ENCODE data around the gene LAMA3. TPM values are rescaled to one million over a fixed set of nuclear protein-coding genes. Genes with fewer than 3 reads are reported as not detected.

LAMA3 gene
- total RNA-seq, 1 experiment from 2014 or later = 34.6 TPM

DNA sequence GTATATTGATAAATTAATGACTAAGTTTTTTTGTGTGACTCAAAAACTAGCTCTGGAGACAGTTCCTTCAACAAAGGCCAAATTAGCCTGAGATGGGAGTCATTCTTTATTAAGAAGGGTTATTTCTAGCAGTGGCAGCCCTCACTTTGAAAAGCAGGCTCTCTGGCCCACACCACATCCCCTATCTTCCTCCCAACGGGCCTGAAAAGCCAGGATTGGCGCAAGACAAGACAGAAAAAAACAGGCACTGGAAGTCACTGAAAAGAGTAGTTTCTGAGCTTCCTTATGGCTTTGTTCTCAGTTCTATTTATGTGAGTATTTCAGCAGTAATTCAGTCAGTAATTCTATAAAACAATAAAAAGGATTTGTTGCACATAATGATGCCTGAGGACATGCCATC lies 149.0 kb downstream of the LAMA3 start:
- Histone ChIP-seq H3K9me3 (no peaks in the 10 kb centered on the region), H3K4me3 (ENCODE audit: low read depth, low read length) (no peak overlapping the region), H3K4me1 (no peaks in the 10 kb centered on the region), H3K27me3 (replicated peaks; ENCODE audit: control insufficient read depth, insufficient read depth, low read length) (no peaks in the 10 kb centered on the region), H3K36me3 (ENCODE audit: control insufficient read depth, insufficient read depth, low read length) (no peaks in the 10 kb centered on the region)
- H3K9me3 Mint-ChIP-seq (ENCODE audit: unreplicated experiment) = no peaks in the 10 kb centered on the region
- intact Hi-C loops (cut with micrococcal nuclease; ENCODE audit: unreplicated experiment) = no loop called here
- H3K4me3 Mint-ChIP-seq (ENCODE audit: unreplicated experiment) = no peak overlapping the region
- no peak overlapping the region for H3K27ac Mint-ChIP-seq (ENCODE audit: unreplicated experiment)
- no peaks in the 10 kb centered on the region for H3K27me3 Mint-ChIP-seq (ENCODE audit: insufficient read depth, unreplicated experiment)
- CTCF ChIA-PET = no interaction called here
- TF ChIP-seq, protein P1, sequence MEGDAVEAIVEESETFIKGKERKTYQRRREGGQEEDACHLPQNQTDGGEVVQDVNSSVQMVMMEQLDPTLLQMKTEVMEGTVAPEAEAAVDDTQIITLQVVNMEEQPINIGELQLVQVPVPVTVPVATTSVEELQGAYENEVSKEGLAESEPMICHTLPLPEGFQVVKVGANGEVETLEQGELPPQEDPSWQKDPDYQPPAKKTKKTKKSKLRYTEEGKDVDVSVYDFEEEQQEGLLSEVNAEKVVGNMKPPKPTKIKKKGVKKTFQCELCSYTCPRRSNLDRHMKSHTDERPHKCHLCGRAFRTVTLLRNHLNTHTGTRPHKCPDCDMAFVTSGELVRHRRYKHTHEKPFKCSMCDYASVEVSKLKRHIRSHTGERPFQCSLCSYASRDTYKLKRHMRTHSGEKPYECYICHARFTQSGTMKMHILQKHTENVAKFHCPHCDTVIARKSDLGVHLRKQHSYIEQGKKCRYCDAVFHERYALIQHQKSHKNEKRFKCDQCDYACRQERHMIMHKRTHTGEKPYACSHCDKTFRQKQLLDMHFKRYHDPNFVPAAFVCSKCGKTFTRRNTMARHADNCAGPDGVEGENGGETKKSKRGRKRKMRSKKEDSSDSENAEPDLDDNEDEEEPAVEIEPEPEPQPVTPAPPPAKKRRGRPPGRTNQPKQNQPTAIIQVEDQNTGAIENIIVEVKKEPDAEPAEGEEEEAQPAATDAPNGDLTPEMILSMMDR (IDR thresholded peaks at IDR 0.05; ENCODE audit: insufficient read depth in 1 of 2, low read depth in 1 of 2, low read length in 1 of 2, severe bottlenecking in 1 of 2, unreplicated experiment in 1 of 2) = no peak
- BruUV-seq (replicated peaks) = no TSS peak
- DNase-seq = no peak
- peaks cover 5% of the 10 kb centered on the region for H3K36me3 Mint-ChIP-seq (ENCODE audit: insufficient read depth, unreplicated experiment)
- POLR2A ChIA-PET = no interaction called here
- H3K4me1 Mint-ChIP-seq (ENCODE audit: low read depth, unreplicated experiment) = peaks cover 3% of the 10 kb centered on the region

DNA sequence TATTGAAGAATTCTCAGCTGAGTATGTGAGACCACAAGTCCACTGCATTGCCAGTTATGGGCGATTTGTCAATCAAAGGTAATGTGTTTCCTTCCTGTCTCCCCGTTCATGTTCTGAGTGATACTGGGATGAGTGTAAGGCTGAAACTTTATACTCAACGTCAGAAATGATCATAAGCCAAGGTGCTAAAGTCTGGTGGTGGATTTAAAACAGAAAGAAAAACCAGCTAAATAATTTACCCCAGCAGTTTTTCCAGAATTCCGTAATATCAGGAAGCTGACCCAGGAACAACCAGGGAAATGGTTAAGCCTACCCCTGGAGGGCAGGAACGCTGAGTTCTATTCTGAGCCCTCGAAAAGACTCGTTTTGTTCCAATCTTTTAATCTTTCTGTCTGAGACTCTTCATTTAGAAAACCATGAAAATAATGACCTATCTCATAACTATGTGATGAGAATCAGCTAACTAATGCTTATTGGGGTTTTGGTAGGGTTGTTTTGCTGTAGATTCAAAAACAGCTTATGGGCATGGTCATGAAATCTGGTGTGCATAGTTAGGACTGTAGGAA lies 149.6 kb downstream of the LAMA3 start:
- intact Hi-C loops (cut with micrococcal nuclease; ENCODE audit: unreplicated experiment) = no loop called here
- Mint-ChIP-seq H3K4me1 (ENCODE audit: low read depth, unreplicated experiment) (peaks cover 9% of the 10 kb centered on the region), H3K27me3 (ENCODE audit: insufficient read depth, unreplicated experiment) (no peaks in the 10 kb centered on the region), H3K36me3 (ENCODE audit: insufficient read depth, unreplicated experiment) (peaks cover 10% of the 10 kb centered on the region), H3K4me3 (ENCODE audit: unreplicated experiment) (no peak overlapping the region), H3K9me3 (ENCODE audit: unreplicated experiment) (no peaks in the 10 kb centered on the region), H3K27ac (ENCODE audit: unreplicated experiment) (no peak overlapping the region)
- H3K27me3 ChIP-seq (replicated peaks; ENCODE audit: control insufficient read depth, insufficient read depth, low read length) = no peaks in the 10 kb centered on the region
- ChIA-PET POLR2A (no interaction called here), CTCF (no interaction called here)
- BruUV-seq (replicated peaks) = no TSS peak
- H3K4me1 ChIP-seq = no peaks in the 10 kb centered on the region
- no peaks in the 10 kb centered on the region for H3K9me3 ChIP-seq
- H3K4me3 ChIP-seq (ENCODE audit: low read depth, low read length) = no peak overlapping the region
- TF ChIP-seq, protein P1 (IDR thresholded peaks at IDR 0.05; ENCODE audit: insufficient read depth in 1 of 2, low read depth in 1 of 2, low read length in 1 of 2, severe bottlenecking in 1 of 2, unreplicated experiment in 1 of 2) = no peak
- no peaks in the 10 kb centered on the region for H3K36me3 ChIP-seq (ENCODE audit: control insufficient read depth, insufficient read depth, low read length)
- DNase-seq = no peak

DNA sequence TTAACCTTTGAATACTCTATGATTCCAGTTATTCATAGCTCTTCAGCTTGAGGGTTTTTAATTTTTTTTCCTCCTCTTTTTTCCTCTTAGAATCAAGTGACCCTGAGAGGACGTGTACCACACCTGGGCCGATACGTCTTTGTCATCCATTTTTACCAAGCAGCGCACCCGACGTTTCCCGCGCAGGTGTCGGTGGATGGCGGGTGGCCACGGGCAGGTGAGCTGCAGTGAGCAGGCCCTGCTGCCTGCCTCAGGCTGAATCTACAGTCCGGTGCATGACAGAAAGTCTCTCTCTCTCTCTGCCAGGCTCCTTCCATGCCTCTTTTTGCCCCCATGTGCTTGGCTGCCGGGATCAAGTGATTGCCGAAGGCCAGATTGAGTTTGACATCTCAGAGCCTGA lies 153.1 kb downstream of the LAMA3 start:
- TF ChIP-seq, protein P1 (IDR thresholded peaks at IDR 0.05; ENCODE audit: insufficient read depth in 1 of 2, low read depth in 1 of 2, low read length in 1 of 2, severe bottlenecking in 1 of 2, unreplicated experiment in 1 of 2) = no peak
- no peaks in the 10 kb centered on the region for H3K36me3 ChIP-seq (ENCODE audit: control insufficient read depth, insufficient read depth, low read length)
- Mint-ChIP-seq H3K27me3 (ENCODE audit: insufficient read depth, unreplicated experiment) (no peaks in the 10 kb centered on the region), H3K27ac (ENCODE audit: unreplicated experiment) (no peak overlapping the region), H3K36me3 (ENCODE audit: insufficient read depth, unreplicated experiment) (peaks cover 10% of the 10 kb centered on the region), H3K9me3 (ENCODE audit: unreplicated experiment) (no peaks in the 10 kb centered on the region), H3K4me3 (ENCODE audit: unreplicated experiment) (no peak overlapping the region), H3K4me1 (ENCODE audit: low read depth, unreplicated experiment) (peaks cover 11% of the 10 kb centered on the region)
- H3K9me3 ChIP-seq = no peaks in the 10 kb centered on the region
- no peak for DNase-seq
- intact Hi-C loops (cut with micrococcal nuclease; ENCODE audit: unreplicated experiment) = no loop called here
- 0 out of 2 replicates have a peak, but pooled peaks cover 4% of the 10 kb centered on the region for H3K4me1 ChIP-seq
- CTCF ChIA-PET = no interaction called here
- no peaks in the 10 kb centered on the region for H3K27me3 ChIP-seq (replicated peaks; ENCODE audit: control insufficient read depth, insufficient read depth, low read length)
- BruUV-seq (replicated peaks) = no TSS peak
- POLR2A ChIA-PET = no interaction called here
- no peak overlapping the region for H3K4me3 ChIP-seq (ENCODE audit: low read depth, low read length)
